Common myeloid progenitor, CD34-positive (primary cell): ENCODE data around the gene RALGPS2.

Source experiments
- CTCF ChIA-PET: fragments of 350-600 bp; sonication (Branson Sonifier 250); formaldehyde crosslinking; loops from one replicate; lab custom pipeline; 2021; ENCODE audit warnings: antibody characterized with exemption; lab: Charles Lee
- POLR2A ChIA-PET: fragments of 350-600 bp; sonication (Branson Sonifier 250); formaldehyde crosslinking; loops from one replicate; lab custom pipeline; 2021; ENCODE audit warnings: antibody characterized with exemption; lab: Charles Lee
- DNase-seq, 3 donors: peaks; one replicate each; pipeline versions ENCODE4 v3.0.0 to v3.0.0-alpha.2; 2013
- H3K27ac ChIP-seq, 2 experiments: 1 replicate in 1 of 2; 2 replicates in 1 of 2; pipeline ENCODE4 v1.7.0; 2013; ENCODE audit warnings: inconsistent platforms in 2 of 2, low read length in 2 of 2, mild to moderate bottlenecking in 2 of 2, low read depth in 1 of 2, moderate library complexity in 1 of 2; ENCODE audit not compliant: severe bottlenecking in 2 of 2, insufficient read depth in 1 of 2, poor library complexity in 1 of 2
- H3K27me3 ChIP-seq, 5 experiments: replicated peaks in 2 of 5; 1 replicate in 3 of 5; 2 replicates in 2 of 5; pipeline versions ENCODE4 v1.6.1 to v1.7.0; 2013; ENCODE audit warnings: low read length in 4 of 5, mild to moderate bottlenecking in 2 of 5, moderate library complexity in 2 of 5, inconsistent platforms in 1 of 5; ENCODE audit not compliant: insufficient read depth in 5 of 5, control insufficient read depth in 4 of 5
- H3K36me3 ChIP-seq, 4 experiments: 1 replicate in 2 of 4; 2 replicates in 2 of 4; pipeline versions ENCODE4 v1.6.1 to v1.7.0; 2013; ENCODE audit warnings: low read length in 3 of 4, control low read depth in 1 of 4, mild to moderate bottlenecking in 1 of 4; ENCODE audit not compliant: control insufficient read depth in 4 of 4, insufficient read depth in 4 of 4
- H3K4me1 ChIP-seq, 4 experiments: 1 replicate in 3 of 4; 2 replicates in 1 of 4; pipeline versions ENCODE4 v1.6.1 to v1.7.1; 2013; ENCODE audit warnings: low read length in 3 of 4, mild to moderate bottlenecking in 3 of 4, control low read depth in 1 of 4, inconsistent platforms in 1 of 4, moderate library complexity in 1 of 4; ENCODE audit not compliant: control insufficient read depth in 4 of 4, insufficient read depth in 4 of 4; ENCODE audit errors: control extremely low read depth in 1 of 4
- H3K4me3 ChIP-seq, 7 experiments: 1 replicate in 4 of 7; 2 replicates in 3 of 7; pipeline versions ENCODE4 v1.5.1 to v1.7.0; 2013; ENCODE audit warnings: mild to moderate bottlenecking in 7 of 7, low read length in 6 of 7, moderate library complexity in 6 of 7, inconsistent platforms in 2 of 7, low read depth in 2 of 7, control low read depth in 1 of 7; ENCODE audit not compliant: insufficient read depth in 4 of 7, control insufficient read depth in 1 of 7; ENCODE audit errors: extremely low read depth in 1 of 7
- H3K9me3 ChIP-seq, 5 experiments: 1 replicate in 4 of 5; 2 replicates in 1 of 5; pipeline versions ENCODE4 v1.6.1 to v1.7.1; 2013; ENCODE audit warnings: low read length in 4 of 5, mild to moderate bottlenecking in 2 of 5, inconsistent platforms in 1 of 5, low read depth in 1 of 5, moderate library complexity in 1 of 5; ENCODE audit not compliant: control insufficient read depth in 4 of 5, insufficient read depth in 2 of 5; ENCODE audit errors: control extremely low read depth in 1 of 5
- whole genome bisulfite sequencing: methylation state at CpG from one replicate; pipeline ENCODE4 v1.1.5; 2013; ENCODE audit not compliant: insufficient coverage; 5-methylcytosine and 5-hydroxymethylcytosine counted together

RALGPS2 gene

DNA sequence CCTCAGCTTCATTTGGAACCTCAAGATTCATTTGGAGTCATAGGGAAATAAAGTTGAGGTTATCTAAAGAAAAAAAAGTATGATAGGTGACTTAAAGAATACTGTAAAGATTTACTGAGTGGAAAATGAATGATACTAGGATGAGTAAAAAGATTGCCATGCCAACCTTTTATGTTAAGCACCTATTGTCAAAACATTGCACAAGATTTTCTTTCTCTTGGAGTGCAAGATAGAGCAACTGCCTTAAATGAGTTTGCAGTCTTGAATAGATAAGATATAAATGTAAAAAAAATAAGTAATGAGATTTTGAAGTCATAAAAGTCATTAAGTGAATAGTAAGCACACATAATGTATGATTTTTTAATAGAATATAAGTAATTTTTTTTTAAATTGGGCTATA is 150.9 kb downstream of the RALGPS2 start:
- H3K36me3 ChIP-seq: no peaks in the 10 kb centered on the region
- peak in 2 of 3 donors; percentile 7 to 38 for DNase-seq
- no peak overlapping the region for H3K27ac ChIP-seq
- CTCF ChIA-PET: no interaction called here
- POLR2A ChIA-PET: no interaction called here
- H3K9me3 ChIP-seq: no peaks in the 10 kb centered on the region
- no peak overlapping the region for H3K4me3 ChIP-seq
- no peaks in the 10 kb centered on the region for H3K27me3 ChIP-seq
- no peaks in the 10 kb centered on the region for H3K4me1 ChIP-seq

DNA sequence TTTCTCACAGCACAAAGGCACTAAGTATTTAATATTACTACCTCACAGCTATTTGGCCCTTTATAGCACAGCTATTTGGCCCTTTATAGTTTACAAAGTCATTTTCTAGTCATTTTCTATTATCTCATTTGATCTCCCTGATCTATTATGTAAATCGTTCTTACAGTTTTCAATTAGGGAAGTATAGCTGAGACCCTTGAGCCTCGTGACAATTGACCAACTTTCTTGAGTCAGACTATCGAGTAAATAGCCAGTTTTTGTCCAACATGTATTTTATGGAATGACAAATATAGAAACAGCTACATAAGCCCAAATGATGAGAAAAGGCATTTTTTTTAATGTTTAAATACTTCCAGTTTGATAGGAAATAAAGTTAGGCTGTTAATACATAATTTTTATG is 152.9 kb downstream of the RALGPS2 start:
- ChIA-PET CTCF (interaction anchor here (1.0 kb wide), 1 partner anchor 24 kb away, joined by 3 read pairs; no protein-coding TSS in a partner anchor), POLR2A (no interaction called here)
- H3K4me1 ChIP-seq: no peaks in the 10 kb centered on the region
- WGBS: 90% methylated on average over 2 of the region's 3 CpGs
- no peaks in the 10 kb centered on the region for H3K9me3 ChIP-seq
- H3K36me3 ChIP-seq: peaks cover 0 to 2% (median 0%) of the 10 kb centered on the region in 4 experiments
- peak in 2 of 3 donors; percentile 7 to 15 for DNase-seq
- no peak overlapping the region for H3K27ac ChIP-seq
- H3K4me3 ChIP-seq: no peak overlapping the region
- no peaks in the 10 kb centered on the region for H3K27me3 ChIP-seq

DNA sequence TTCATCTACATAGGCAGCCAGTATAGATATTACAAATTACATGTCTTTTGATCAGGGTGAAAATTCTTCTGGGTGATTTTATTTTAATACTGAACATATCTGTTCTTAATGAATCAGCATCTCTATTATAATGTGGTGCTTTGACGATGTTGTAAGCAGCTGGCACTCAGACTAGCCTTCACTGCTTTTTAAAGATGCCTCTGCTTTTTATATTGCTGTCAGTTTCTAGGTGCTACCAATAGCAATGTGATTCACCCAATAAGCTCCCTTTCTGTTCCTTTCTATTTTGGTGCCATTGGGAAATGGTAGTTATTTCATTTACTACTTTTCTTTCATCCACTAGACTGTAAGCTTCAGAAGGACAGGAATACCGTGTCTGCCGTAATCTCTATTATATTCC is 156.9 kb downstream of the RALGPS2 start:
- no peaks in the 10 kb centered on the region for H3K9me3 ChIP-seq
- WGBS: no CpG with 5 or more reads among the region's 3 CpGs
- no peaks in the 10 kb centered on the region for H3K27me3 ChIP-seq
- H3K27ac ChIP-seq: no peak overlapping the region
- H3K4me3 ChIP-seq: no peak overlapping the region
- DNase-seq: no peak
- H3K36me3 ChIP-seq: peaks cover 0 to 6% (median 2%) of the 10 kb centered on the region in 4 experiments
- ChIA-PET POLR2A (no interaction called here), CTCF (interaction anchor here (0.8 to 1.7 kb wide), 2 partner anchors 11 to 930 kb away, joined by 3 to 4 read pairs; partner anchors contain the start of gene ANGPTL1)
- no peaks in the 10 kb centered on the region for H3K4me1 ChIP-seq

DNA sequence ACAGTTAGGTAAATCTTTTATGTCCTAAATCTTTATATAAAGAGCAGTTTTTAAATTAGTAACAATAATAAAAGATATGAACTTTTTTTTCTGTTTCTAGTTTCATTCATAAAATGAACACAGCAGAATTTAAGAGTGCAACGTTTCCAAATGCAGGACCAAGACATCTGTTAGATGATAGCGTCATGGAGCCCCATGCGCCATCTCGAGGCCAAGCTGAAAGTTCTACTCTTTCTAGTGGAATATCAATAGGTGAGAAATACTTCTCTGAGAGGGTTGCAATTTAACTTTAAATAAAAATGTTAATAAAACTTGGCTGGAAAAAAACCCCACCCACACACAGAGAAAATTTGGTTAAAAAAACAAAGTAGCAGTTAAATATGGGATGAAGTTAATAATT is 160.8 kb downstream of the RALGPS2 start:
- no peaks in the 10 kb centered on the region for H3K4me1 ChIP-seq
- H3K27me3 ChIP-seq: no peaks in the 10 kb centered on the region
- POLR2A ChIA-PET: no interaction called here
- no peak overlapping the region for H3K27ac ChIP-seq
- H3K4me3 ChIP-seq: no peak overlapping the region
- no peaks in the 10 kb centered on the region for H3K9me3 ChIP-seq
- CTCF ChIA-PET: no interaction called here
- no peak for DNase-seq
- no CpG with 5 or more reads among the region's 4 CpGs for WGBS
- H3K36me3 ChIP-seq: peaks cover 0 to 18% (median 4%) of the 10 kb centered on the region in 4 experiments

DNA sequence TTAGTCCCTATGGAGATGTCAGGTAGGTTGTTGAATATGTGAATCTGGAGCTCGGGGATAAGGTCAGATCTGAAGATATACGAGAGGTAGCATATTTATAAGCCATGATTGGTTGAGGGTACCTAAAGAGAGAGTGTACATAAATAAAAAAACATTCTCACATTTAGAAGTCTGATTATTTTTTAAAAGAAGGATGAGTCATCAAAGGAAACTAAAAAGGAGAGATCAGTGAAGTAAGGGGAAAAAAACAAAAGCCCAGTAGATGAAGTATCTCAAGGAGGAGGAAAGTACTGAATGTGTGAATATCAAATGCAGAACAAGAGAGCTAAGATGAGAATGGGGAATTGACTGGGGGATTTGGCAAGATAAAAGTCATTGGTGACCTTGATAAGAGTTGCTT is 161.5 kb downstream of the RALGPS2 start:
- POLR2A ChIA-PET: no interaction called here
- no CpG with 5 or more reads among the region's 2 CpGs for WGBS
- no peak overlapping the region for H3K4me3 ChIP-seq
- no peaks in the 10 kb centered on the region for H3K27me3 ChIP-seq
- CTCF ChIA-PET: no interaction called here
- no peaks in the 10 kb centered on the region for H3K4me1 ChIP-seq
- peaks cover 0 to 18% (median 3%) of the 10 kb centered on the region in 4 experiments for H3K36me3 ChIP-seq
- DNase-seq: no peak
- no peaks in the 10 kb centered on the region for H3K9me3 ChIP-seq
- no peak overlapping the region for H3K27ac ChIP-seq

DNA sequence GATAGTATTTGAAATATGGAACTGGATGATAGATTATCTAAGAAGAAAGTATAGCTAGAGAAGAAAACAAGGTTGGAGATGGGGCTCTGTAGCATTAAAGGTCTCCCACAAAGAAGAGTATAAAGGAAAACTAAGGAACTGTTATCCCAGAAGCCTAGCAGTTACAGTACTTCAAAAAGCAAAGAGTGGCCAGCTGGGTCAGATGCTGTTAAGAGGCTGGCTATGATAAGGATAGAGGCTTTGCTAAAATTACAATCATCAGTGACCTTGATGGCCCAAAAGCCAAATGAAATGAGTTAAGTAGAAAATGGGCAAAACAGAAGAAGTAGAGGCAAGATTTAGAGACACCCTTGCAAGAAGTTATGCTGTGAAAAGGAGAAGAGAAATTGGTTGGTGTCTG is 170.9 kb downstream of the RALGPS2 start:
- Histone ChIP-seq H3K36me3 (peaks cover 0 to 24% (median 8%) of the 10 kb centered on the region in 4 experiments), H3K9me3 (no peaks in the 10 kb centered on the region), H3K27me3 (no peaks in the 10 kb centered on the region), H3K4me3 (no peak overlapping the region), H3K27ac (no peak overlapping the region), H3K4me1 (no peaks in the 10 kb centered on the region)
- ChIA-PET POLR2A (no interaction called here), CTCF (no interaction called here)
- DNase-seq: no peak

DNA sequence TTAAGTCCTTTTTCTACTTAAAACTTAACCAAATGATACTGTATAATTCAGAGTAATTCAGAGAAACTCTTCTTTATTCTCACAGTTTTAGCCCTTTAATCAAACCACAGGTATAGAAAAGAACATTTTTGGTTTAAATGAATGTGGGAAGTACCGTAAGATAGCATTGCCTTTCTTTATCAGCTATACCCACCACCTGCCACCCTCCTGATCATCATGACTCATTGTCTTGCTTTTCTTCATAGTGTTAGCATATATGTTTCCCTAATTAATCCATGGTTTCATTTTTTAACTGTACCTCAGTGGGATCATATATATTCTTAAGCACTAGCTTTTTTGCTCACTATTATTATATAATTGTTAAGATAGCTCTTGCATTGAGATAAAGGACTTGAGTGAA is 173.4 kb downstream of the RALGPS2 start:
- Histone ChIP-seq H3K4me3 (no peak overlapping the region), H3K27me3 (no peaks in the 10 kb centered on the region), H3K4me1 (no peaks in the 10 kb centered on the region), H3K9me3 (no peaks in the 10 kb centered on the region), H3K36me3 (peaks cover 5 to 31% (median 8%) of the 10 kb centered on the region in 4 experiments), H3K27ac (no peak overlapping the region)
- peak in 1 of 3 donors; percentile 12 for DNase-seq
- ChIA-PET CTCF (interaction anchor here (0.9 kb wide), 1 partner anchor 105 kb away, joined by 3 read pairs; no protein-coding TSS in a partner anchor), POLR2A (no interaction called here)
- WGBS: no CpG with 5 or more reads among the region's 1 CpG
